ENCODE data around the gene TRPV2. TPM values are rescaled to one million over a fixed set of nuclear protein-coding genes. Genes with fewer than 3 reads are reported as not detected.

Gene TRPV2
- total and polyA plus RNA-seq, 9 of the 15 experiments (the other 6 are each of a cell fraction or from before 2014, with no cell fraction given), result 10.0 to 97.5 (median 30.3) TPM

GRCh38 chr17:16442594-16443510, 27.5 kb downstream of the TRPV2 start (continued):
- TF ChIP-seq ZNF639 (CRISPR knock-in tag; conservative IDR thresholded peaks at IDR 0.05 in 1 of 2, IDR thresholded peaks at IDR 0.05 in 1 of 2) (no peak), ZNF12 (CRISPR knock-in tag; IDR thresholded peaks at IDR 0.05) (no peak), ZNF146 (CRISPR knock-in tag; IDR thresholded peaks at IDR 0.05; ENCODE audit: unreplicated experiment) (no peak), TCF15 (CRISPR knock-in tag; IDR thresholded peaks at IDR 0.05) (no peak), MECOM (CRISPR knock-in tag; IDR thresholded peaks at IDR 0.05) (no peak), EWSR1 (IDR thresholded peaks at IDR 0.05; ENCODE audit: borderline replicate concordance, low read depth, partially characterized antibody) (peak; percentile 70), ZNF561 (CRISPR knock-in tag; conservative IDR thresholded peaks at IDR 0.05) (no peak), POLR2AphosphoS2 (IDR thresholded peaks at IDR 0.05; ENCODE audit: low read length) (peak; percentile 54; the same call in 1 of the 2 replicates), FOXA3 (CRISPR knock-in tag; conservative IDR thresholded peaks at IDR 0.05 in 1 of 2, IDR thresholded peaks at IDR 0.05 in 1 of 2) (no peak), EP300 (IDR thresholded peaks at IDR 0.05; ENCODE audit: low read length) (no peak), ZZZ3 (IDR thresholded peaks at IDR 0.05) (no peak), RNF2 (IDR thresholded peaks at IDR 0.05) (no peak), RBM15 (IDR thresholded peaks at IDR 0.05; ENCODE audit: insufficient read depth, low read length) (no peak), TCF3 (CRISPR knock-in tag; IDR thresholded peaks at IDR 0.05) (no peak), POLR3G (IDR thresholded peaks at IDR 0.05; ENCODE audit: extremely low read depth, insufficient read length, insufficient replicate concordance) (no peak), CHD1 (IDR thresholded peaks at IDR 0.05; ENCODE audit: low read length) (peak; percentile 44), PRDM10 (IDR thresholded peaks at IDR 0.05; ENCODE audit: partially characterized antibody) (peak; percentile 47), ATF3 (IDR thresholded peaks at IDR 0.05) (no peak), ATF3 (CRISPR knock-in tag; conservative IDR thresholded peaks at IDR 0.05) (no peak), HIVEP1 (CRISPR knock-in tag; IDR thresholded peaks at IDR 0.05) (no peak), KAT2B (IDR thresholded peaks at IDR 0.05; ENCODE audit: low read depth, low read length) (no peak), ZNF143 (CRISPR knock-in tag; IDR thresholded peaks at IDR 0.05) (no peak)
